Lower leg skin (tissue), 4 donors: ENCODE results near the gene PLA2G2C. TPM values are rescaled to one million over a fixed set of nuclear protein-coding genes. Genes with fewer than 3 reads are reported as not detected.

Experiments used
- DNase-seq, 2 donors: peaks; one replicate each; pipeline ENCODE4 v3.0.0-alpha.2; 2019; ENCODE audit warnings: low spot score in 2 of 2
- H3K4me3 ChIP-seq: fragments of 200-600 bp; sonication (generic); 2 replicates; pipeline ENCODE4 v1.5.1; 2017; ENCODE audit warnings: mild to moderate bottlenecking, low read depth; ENCODE audit not compliant: poor library complexity, severe bottlenecking
- POLR2A ChIP-seq, 2 donors: fragments of 450-650 bp; IDR thresholded peaks; one replicate each; pipeline ENCODE4 v1.6.1; 2016 to 2017; ENCODE audit warnings: antibody characterized with exemption in 2 of 2, mild to moderate bottlenecking in 1 of 2, moderate library complexity in 1 of 2
- WGBS, 2 donors: methylation state at CpG; one replicate each; pipeline ENCODE4 v1.1.5; 2018; 5-methylcytosine and 5-hydroxymethylcytosine counted together
- intact Hi-C: fragments of 100-400 bp; cut with DNase I; formaldehyde crosslinking; loops from one replicate; pipeline ENCODE4 v1.15.0; 2023; ENCODE audit warnings: low total_unique reads
- total RNA-seq, 4 donors: library from RNA; depleted of rRNA; stranded (reverse); fragments of >200 nt; gene quantifications; one replicate each; pipeline ENCODE4 v1.1.0, GENCODE V29; 2016
- TF ChIP-seq, protein P1 (sequence below), 3 donors: fragments of 450-650 bp; IDR thresholded peaks; one replicate each; pipeline ENCODE4 v1.5.1; 2016; ENCODE audit warnings: antibody characterized with exemption in 3 of 3, mild to moderate bottlenecking in 3 of 3, moderate library complexity in 2 of 3

Gene PLA2G2C
- total RNA-seq, 4 donors from 2014 or later, result 0.10 TPM; not detected in 3

DNA sequence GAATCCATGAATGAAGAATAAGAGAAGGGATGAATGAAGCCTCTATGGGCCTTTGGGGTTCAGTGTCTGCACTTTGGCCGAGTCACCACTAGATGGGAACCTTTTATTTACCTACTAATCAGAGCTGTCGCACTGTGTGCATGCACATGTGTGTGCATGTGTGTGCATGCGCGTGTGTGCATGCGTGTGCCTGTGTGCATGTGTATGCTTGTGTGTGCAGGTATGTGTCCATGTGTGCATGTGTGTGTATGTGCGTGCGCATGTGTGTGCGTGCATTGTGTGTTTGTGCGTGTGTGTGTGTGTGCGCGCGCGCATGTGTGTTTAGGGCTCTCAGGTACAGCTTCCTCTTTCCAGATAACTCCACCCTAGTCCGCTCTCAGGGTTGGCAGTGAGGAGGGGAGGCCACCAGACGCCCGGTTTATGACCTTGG is 20.8 kb downstream of the PLA2G2C start:
- H3K4me3 ChIP-seq, result no peak overlapping the region
- no peak for DNase-seq
- TF ChIP-seq, protein P1, sequence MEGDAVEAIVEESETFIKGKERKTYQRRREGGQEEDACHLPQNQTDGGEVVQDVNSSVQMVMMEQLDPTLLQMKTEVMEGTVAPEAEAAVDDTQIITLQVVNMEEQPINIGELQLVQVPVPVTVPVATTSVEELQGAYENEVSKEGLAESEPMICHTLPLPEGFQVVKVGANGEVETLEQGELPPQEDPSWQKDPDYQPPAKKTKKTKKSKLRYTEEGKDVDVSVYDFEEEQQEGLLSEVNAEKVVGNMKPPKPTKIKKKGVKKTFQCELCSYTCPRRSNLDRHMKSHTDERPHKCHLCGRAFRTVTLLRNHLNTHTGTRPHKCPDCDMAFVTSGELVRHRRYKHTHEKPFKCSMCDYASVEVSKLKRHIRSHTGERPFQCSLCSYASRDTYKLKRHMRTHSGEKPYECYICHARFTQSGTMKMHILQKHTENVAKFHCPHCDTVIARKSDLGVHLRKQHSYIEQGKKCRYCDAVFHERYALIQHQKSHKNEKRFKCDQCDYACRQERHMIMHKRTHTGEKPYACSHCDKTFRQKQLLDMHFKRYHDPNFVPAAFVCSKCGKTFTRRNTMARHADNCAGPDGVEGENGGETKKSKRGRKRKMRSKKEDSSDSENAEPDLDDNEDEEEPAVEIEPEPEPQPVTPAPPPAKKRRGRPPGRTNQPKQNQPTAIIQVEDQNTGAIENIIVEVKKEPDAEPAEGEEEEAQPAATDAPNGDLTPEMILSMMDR (IDR thresholded peaks at IDR 0.05), result no peak
- no peak for TF ChIP-seq POLR2A (IDR thresholded peaks at IDR 0.05)
- intact Hi-C loops, result no loop called here
- WGBS, 2 donors, result 77 to 83% methylated on average over 16 of the region's 16 CpGs

DNA sequence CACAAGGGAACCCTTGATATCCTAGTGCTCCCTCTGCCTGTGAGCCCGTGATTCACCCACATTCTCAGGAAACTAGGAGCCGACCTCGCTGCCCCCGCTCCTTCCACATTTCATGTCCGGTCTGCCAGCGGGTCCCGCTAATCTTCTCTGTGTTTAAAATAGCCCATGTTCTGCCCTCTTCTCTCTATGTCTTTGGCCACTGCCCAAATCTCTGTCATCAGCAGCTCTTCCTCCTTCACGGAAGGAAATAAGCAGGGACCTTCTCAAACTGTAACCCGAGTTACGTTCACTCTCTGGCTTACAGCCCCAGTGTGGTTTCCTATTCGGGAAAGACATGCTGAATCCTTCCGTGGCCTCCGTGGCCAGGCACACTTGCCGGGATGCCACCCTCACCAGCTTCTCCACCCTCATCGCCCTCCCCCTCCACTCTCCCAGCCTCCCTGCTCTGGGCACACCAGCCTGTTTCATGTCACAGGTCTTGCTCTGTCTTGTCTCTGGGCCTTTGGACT is 21.6 kb downstream of the PLA2G2C start:
- peak in 1 of 2 donors; percentile 52 for DNase-seq
- TF ChIP-seq, protein P1 (IDR thresholded peaks at IDR 0.05), result no peak
- no peak for TF ChIP-seq POLR2A (IDR thresholded peaks at IDR 0.05)
- WGBS, 2 donors, result 63 to 73% methylated on average over 15 of the region's 15 CpGs
- intact Hi-C loops, result no loop called here
- no peak overlapping the region for H3K4me3 ChIP-seq

DNA sequence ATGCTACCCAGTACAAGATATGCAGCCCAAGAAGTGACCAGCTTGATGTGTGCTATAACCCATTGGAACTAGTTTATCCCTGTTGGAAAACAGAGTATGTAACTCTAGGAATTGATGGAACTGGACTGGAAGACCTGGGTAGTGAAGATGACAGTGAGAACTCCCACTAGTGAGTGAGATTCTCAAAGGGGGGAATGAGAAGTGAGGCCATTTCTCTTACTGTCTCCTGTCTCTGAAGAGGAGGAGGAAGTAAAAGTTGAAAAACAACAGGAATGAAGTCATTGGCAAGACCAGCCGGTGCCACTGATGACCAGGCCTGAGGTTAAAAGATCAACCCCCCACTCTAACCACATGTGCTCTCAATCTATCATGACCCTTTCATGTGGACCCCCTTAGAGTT is 26.3 kb downstream of the PLA2G2C start:
- intact Hi-C loops, result no loop called here
- H3K4me3 ChIP-seq, result no peak overlapping the region
- TF ChIP-seq, protein P1 (IDR thresholded peaks at IDR 0.05), result no peak
- no peak for TF ChIP-seq POLR2A (IDR thresholded peaks at IDR 0.05)
- DNase-seq, result no peak
- 70 to 78% methylated on average over 1 of the region's 1 CpG for WGBS, 2 donors

DNA sequence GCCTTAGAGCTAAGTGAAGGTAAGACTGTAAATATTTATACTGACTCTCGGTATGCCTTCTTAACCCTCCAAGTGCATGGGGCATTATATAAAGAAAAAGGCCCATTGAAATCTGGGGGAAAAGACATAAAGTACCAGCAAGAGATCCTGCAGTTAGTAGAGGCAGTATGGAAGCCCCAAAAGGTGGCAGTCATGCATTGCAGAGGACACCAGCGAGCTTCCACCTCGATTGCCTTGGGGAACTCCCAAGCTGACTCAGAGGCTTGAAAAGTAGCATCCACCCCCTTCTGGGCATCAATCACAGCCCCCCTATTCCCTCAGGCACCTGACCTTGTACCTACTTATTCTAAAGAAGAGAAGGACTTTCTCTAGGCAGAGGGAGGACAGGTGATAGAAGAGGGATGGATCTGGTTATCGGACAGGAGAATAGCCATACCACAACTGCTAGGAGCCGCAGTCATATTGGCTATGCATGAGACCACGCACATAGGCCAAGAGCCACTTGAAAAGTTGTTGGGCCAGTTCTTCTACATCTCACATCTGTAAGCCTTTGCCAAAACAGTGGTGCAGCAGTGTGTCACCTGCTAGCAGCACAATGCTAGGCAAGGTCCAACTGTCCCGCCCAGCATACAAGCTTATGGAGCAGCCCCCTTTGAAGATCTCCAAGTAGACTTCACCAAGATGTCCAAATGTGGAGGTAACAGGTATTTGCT is 27.8 kb downstream of the PLA2G2C start:
- 69 to 81% methylated on average over 7 of the region's 7 CpGs for WGBS, 2 donors
- TF ChIP-seq, protein P1 (IDR thresholded peaks at IDR 0.05), result no peak
- no peak for TF ChIP-seq POLR2A (IDR thresholded peaks at IDR 0.05)
- intact Hi-C loops, result no loop called here
- H3K4me3 ChIP-seq, result no peak overlapping the region
- DNase-seq, result no peak

DNA sequence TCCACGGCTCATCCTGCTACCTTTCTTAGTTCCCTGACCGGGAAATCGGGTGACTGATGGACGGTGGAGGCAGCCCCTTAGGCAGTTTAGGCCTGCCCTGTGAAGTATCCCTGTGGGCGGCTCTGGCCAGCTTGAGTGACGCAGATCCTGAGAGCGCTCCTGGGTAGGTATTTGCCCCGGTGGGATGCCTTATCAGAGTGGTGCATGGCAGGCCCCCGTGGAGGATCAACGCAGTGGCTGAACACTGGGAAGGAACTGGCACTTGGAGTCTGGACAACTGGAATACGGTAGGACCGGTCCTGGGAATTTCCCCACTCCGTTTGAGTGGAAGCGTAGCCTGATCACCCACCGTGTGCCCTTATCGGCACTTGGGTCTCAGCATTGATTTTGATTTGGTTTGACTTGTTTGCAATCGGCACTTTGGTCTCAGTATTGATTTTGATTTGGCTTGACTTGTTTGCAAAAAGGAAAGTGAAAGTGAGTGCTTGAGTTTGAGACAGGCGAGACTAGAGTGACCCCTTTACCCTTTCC is 32.0 kb downstream of the PLA2G2C start:
- H3K4me3 ChIP-seq, result no peak overlapping the region
- DNase-seq, result no peak
- 81 to 85% methylated on average over 12 to 18 of the region's 18 CpGs for WGBS, 2 donors
- TF ChIP-seq, protein P1 (IDR thresholded peaks at IDR 0.05), result no peak
- TF ChIP-seq POLR2A (IDR thresholded peaks at IDR 0.05), result no peak
- intact Hi-C loops, result loop anchor here (5.0 kb wide), 2 partner anchors 52 to 237 kb away; no protein-coding TSS in a partner anchor
